GM21717 (cell line): Measurements from ENCODE around the gene MID1.
"Not testable (repeated sequence)": the region's sequence is repeated elsewhere in the genome, so short reads cannot be mapped to it uniquely, and the experiment has no call there.

Experiments
- ATAC-seq: cut with Tn5 transposase; IDR thresholded peaks from one replicate; pipeline ENCODE4 v1.9.1; 2021; ENCODE audit warnings: mild to moderate bottlenecking, moderate library complexity; ENCODE audit not compliant: unreplicated experiment

Gene MID1

DNA sequence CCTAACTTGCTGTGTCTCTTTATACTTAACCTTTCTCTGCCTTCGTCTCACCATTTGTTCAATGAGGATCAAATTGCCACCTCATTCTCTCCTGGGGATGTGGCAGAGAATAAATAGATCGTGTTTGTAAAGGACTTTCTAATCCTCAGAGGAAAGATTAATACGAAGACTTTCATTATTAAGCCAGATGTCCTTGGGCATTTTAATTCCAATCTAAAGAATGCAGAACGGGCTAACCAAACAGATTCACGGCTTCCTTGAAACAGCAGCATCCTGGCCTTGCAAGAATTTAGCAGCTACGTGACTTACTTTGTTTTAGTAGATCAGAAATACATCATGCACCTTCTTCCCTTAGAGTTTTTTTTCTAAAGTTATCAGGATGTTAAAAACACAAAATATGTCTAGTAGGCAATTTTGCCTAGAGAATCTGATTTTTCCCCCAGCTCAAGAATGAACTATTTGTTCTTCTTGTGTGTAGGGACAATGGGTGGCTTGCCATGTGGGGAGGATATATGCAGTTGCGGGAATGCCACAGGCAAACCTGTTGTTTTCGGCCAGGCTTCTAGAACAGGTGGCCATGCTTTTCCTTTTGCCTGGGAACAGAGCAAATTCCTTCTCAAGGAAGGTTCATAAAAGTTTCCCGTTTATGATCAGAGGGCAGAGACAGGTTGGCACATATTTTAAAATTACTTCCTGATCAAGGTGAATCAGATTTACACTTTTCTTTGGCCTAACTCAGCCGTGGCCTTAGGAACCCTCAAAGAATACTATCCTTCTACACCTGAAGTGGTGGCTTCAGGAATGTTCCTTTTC lies 3.0 kb downstream of the MID1 start:
- ATAC-seq, result no peak

DNA sequence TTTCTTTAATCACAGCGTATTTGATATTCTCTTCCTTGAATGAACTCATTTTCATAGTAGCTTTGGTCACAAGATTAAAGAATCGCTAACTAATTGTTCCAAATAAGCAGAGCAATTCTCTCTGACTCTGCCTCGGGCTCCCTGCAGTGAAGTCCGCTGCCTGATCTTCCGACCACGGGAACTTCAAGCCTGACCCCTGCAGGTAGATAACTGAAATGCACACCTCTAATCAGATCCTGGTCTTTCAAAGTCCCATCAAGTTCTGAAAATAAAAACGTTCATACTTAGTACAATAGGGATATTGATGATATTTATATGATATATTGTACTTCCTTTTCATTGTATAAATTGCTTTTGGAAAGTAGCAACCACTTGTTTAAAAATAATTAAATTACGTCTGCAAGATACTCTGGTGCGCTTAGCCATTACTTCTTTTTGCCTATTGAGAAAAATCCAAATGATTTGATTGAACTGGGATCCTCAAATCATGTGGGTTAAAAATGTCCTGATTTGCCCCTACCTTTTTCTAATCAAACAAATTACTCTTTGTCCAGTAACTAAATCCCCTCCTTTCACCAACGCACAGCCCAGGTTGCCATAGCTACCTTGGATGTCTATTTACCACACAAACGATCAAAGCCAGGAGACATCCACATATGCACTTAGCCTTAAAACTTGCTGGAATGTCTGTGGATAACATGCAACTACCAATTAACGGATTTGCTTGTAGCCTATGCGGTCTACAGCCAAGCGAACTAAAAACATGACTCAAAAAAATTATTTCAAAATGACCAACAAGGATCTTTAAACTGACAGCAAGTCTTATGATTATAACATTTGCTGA lies 4.2 kb downstream of the MID1 start:
- peak; percentile 82 for ATAC-seq

DNA sequence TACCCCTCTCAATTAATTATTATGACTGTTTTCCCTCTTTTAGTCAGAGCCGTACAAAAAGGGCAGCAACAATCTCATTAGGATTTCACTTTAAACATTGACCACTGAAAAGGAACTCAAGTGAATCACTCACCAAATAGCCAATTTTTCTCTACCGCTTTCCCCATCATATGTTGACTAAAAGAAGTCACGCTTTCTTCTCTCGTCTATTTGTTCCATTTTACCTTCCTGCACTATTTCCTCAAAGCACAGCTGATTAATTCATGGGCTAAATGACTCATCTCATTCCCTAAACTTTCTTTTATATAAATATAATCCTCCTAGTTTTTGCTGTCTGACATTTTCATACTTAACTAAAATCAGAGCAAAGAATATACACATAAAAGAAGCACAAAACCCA lies 8.2 kb downstream of the MID1 start:
- no peak for ATAC-seq

DNA sequence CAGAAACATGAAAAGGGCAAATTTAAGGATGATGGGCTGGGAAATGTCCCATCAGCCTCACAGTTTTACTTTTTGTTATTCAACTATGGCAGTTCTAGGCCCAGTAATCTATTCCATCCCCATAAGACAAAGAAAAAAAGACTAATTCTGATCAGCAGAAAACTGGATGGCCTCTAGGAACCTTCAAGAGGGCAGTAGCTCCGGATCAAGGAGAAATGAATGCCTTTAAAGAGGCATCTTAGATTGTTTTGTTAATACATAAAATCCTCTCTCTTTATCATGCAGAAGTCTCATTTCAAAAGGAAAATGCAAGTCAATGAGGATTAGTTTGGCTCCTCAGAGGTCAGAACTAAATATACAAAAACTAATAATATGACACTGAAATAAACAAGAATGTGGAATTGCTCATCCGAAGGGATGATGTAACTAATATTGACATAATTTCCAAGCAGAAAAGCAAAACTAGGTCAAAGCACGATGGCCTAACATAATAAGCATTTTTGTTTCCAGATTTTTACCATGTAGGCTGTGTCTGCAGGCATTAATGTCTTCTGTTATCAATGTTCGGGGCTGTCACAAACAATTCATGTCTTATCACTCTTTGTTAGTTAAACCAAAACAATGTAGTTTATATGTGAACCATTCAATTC lies 8.8 kb downstream of the MID1 start:
- ATAC-seq, result no peak

DNA sequence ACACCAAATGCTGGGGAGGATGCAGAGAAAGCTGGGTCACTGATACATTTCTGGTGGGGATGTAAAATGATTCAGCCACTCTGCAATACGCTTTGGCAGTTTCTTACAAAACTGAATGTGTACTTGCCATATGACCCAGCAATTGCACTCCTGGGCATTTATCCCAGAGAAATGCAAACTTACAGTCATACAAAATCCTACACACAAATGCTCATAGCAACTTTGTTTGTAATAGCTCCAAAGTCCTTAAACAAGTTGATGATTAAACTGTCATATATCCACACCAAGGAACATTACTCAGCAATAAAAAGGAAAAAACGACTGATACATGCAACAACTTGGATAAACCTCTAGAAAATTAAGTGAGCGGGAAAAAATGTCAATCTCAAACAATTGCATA lies 12.3 kb downstream of the MID1 start:
- ATAC-seq, result no peak

DNA sequence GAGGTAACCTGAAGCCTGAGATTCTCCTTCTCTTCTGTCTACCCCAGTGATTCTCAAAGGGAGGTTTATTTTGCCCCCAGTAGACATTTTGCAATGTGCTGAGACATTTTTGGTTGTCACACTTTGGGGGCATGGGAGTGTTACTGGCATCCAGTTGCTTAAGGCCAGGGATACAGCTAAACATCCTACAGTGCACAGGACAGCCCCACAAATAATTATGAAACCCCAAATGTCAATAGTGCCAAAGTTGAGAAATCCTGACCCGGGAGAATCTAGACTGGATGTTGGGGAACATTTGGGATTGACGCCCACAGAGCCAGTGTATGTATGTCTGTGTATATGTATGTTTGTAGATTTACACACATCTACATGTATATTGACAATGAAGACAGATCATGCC lies 13.2 kb downstream of the MID1 start:
- ATAC-seq, result no peak

DNA sequence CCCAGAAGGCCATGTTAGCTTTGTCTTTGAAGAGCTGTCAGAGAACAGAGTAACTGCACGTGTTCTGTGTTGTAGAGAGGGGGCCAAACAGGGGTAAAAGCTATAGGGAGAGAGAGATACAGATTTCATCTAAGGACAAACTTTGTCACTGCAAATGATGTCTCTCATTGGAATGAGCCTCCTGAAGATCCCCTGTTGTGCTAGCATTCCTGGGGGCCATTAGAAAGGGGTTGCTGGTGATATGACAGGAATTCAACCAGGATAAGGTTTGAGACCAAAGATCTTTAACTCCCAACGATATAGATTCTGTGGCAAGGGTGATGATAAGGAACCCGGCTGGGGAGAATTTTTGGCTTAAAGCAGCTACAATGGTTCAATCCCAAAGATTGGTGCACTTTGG lies 16.8 kb downstream of the MID1 start:
- no peak for ATAC-seq

DNA sequence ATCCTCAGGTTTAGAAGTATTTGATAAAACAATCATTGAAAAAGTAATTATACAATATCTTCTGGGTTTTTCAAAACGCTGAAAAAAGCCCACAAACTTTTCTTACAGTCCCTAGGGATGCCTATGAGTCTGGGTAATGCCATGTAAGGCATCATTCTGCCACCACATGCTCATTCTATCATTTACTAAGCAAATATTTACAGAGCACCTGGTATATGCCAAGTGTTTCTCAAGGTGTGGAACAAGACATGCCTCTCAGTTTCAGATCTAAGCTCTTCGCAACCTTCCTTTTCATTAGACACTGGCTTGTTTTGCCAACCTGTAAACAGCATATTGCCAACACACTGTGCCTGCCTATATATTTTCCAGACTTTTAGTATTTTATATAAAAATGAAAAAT lies 17.7 kb downstream of the MID1 start:
- no peak for ATAC-seq

DNA sequence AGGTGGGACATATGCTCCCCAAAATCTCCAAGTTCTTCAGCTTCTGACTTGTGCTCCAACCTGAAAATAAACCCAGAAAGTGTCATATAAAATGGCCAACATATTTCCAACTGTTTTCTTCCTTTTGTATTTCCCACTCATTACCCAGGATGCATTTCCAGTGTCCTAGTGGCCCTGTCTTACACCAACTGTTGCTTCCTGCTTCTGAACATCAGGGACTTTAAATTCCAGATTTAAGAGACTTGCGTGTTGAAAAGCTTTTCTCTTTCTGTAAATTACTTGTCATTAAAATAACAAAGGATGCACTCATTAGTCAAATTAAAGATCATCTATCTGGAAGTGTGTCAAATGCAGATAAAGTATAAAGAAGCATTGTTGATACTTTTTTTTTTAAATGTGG lies 19.9 kb downstream of the MID1 start:
- ATAC-seq, result no peak

DNA sequence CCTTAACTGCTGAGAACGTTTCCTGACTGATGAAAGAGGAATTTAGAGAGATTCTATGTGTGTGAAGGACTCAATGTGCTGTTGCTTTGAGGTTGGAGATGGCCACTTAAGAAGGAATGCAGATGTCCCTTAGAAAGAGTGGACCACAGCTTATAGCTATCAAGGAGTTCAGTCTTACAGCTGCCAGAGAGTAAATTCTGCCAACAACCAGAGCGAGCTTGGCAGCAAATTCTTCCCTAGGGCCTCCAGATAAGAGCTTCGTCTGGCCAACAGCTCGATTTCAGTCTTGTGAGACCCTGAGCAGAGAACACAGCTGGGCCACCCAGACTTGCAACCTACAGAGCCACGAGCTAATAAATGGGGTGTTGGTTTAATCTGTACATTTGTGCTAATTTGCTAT lies 21.8 kb downstream of the MID1 start:
- no peak for ATAC-seq

DNA sequence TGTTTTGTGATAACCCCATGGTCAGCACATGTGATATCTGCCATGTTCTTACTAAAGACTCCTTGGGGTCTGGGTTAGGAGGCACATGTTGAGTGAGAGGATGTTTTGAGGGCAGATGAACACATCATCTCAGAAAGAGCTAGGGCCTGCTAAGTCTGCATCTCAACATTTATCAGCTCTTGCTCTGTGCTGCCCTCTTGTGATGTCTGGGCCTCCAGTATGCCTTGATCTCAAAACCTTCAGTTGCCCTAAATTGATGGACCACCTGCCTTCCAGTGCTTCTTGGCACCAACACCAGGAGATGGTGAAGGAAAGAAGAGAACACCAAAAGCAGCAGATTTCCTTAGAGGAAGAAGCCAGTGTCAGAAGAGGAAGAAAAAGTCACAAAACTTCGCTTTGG lies 22.5 kb downstream of the MID1 start:
- no peak for ATAC-seq

DNA sequence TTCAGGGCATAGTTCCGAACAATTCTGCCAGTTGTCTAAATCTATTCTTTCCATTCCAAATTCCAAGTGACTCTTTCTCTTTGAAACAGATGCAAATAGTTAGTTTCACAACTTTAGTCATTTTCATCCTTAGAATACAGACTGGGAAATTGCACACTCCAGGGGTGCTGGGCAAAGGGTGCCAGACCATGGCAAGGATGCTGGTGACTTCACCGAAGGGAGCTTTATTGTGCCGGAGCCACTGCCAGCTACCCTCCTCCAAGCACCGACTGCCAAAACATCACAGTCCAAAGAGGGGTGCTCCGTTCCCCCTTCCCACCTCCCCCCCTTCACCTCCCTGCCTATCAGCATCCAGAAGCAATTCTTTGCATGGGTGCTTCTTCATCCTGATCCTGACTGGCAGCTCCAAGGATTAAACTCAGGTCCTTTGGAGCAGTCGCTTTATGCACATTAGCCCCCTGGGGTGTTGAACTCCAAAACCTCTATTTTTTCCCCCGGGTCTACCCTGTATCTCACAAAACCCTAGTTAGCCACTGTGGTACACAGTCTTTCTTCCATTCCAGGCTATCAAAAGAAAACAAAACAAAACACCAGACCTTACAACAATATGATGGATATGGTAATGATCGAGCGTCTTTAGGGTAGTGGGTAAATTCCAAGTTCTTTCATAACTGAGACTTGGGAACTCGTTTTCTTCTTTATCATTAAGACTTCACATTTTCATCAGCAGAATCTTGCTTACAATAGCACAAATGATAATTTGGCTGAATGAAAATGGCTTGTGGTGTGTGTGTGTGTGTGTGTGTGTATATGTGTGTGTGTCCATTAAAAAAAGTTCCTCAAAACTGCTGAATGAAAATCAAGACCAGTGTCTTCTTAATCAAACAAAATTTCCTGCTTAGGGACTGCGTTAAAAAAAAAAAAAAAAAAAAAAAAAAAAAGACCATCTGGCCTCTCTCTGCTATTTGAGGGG lies 28.7 kb downstream of the MID1 start:
- no peak for ATAC-seq

DNA sequence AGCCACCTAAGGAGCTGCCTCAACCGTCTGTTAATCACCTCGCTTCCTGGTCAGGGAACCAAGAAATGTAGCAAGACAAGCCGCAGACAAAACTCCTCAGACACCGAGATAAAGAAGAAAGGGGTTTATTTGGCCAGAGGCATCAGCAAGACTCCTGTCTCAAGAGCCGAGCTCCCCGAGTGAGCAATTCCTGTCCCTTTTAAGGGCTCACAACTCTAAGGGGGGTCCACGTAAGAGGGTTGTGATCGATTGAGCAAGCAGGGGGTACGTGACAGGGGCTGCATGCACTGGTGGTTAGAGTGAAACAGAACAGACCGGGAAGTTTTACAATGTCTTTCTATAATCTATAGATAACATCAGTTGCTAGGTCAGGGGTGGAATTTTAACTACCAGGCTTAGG lies 30.6 kb downstream of the MID1 start:
- ATAC-seq, result not testable (repeated sequence)

DNA sequence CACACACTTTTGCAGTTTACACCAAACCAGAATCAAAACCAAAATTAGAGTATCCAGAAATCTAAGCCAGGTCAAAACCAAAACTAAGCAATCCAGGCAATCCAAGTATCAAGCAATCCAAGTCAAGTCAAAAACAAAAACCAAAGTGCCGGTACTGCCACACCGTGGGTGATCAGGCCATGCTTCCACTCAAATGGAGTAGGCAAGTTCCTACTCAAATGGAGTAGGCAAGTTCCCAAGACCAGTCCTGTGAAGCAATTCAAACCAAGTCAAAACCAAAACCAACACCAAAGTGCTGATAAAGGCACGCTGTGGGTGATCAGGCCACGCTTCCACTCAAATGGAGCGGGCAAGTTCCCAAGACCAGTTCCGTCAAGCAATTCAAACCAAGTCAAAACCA lies 31.3 kb downstream of the MID1 start:
- ATAC-seq, result no peak

DNA sequence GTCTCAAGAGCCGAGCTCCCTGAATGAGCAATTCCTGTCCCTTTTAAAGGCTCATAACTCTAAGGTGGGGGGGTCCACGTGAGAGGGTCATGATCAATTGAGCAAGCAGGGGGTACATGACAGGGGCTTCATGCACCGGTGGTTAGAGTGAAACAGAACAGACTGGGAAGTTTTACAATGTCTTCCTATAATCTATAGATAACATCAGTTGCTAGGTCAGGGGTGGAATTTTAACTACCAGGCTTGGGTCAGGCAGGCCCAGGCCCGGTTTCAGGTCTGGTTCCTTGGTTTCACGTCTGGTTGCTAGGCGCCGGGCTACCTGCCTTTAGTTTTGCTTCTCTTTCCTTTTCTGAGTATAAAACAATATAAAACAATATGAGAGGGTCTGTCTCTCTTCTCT lies 35.5 kb downstream of the MID1 start:
- ATAC-seq, result not testable (repeated sequence)

DNA sequence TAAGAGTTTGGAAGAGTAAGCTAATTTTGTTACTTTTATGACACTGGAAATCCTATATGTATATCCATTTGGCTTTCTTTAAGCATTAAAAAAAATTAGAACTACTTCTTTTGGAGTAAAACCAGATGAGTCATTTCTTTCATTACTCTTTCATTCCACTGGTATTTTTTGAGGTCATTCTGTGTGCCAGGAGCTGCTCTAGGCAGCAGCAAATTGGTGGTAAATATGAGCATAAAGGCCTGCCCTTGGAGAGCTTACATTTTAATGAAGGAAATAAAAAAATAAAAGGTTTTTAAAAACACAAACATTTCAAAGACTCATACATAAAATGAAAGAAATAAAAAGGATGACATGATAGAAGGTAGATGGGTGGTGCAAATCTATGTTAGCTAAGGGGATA lies 37.4 kb downstream of the MID1 start:
- ATAC-seq, result no peak

DNA sequence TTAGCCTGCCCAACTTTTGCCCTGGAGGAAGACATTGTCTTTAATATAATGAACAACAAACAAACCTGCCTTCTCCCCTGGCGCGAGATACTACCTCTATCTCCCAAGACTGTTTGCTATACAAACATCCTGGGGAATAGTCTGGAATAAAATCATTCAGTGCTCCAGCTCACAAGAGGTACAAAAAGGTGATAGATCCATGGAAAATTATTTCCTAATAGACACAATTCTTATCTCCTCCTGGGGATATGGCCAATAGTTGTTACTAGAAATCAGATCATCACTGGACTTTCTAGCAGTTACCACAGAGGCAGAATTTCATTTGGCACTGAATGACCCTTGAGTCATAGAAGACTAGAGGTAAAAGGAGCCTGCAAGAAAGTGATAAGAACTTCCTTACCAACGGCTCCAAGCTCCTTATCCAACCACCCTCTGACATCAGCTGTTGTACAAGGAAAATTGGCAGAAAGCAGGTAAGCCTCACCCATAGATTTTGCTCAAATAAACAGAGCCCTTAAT lies 38.1 kb downstream of the MID1 start:
- no peak for ATAC-seq

DNA sequence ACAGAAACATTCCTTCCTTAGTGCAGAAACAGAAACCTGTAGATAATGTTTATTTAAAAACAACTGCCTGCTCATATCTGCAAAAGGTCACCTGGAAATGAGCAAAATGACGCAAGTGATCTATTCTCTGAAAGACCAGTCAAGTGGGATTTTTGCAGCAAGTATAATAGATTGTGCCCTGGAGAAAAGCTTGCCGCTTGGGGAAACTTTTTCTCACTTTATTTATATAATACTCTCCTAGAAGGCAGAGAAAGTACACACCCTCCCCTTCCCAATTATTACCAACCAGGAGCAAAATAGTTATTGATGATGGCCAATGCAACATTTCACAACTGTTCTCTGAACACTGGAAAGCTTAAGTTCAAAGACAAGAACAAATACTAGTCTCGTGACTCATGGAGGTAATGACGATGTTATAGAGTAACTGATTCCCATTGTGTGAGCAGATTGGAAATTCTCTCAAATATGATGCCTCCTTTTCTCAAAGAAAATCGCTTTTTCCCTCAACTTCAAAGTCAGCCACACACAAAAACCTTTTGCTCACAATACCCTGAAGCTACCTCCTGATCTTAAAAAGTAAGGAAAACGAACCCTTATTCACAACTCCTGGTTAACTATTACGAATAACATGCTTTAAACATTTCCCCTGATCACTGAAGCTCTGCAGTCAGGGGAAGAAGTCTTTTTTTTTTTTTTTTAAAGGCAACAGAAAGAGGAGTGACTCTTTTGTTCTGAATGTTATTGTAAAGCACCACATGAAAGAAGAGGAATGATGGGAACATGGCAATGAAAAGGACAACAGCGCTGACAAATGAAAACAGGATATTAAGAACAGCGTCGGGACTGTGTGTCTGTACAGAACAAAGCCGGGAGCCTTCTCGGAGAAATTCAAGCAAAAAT lies 41.0 kb downstream of the MID1 start:
- no peak for ATAC-seq

DNA sequence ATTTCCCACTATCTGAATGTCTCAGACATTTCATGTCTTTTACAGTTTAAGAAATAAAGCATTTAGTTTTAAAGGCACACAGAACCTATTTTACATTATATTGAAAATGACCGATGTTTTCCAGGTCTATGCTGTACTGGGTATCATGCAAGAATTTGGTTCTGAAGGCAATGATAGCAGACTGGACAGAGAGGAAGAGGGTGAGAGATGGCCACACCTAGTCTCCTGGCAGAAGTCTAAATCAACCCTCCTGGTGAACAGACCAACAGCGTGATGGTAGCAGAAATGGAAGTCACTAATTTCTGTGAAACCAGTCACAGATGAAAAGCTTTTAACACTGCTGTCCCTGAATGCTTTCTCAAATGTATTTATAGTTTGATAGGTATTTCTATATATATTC lies 41.9 kb downstream of the MID1 start:
- ATAC-seq, result no peak
